Posterior vena cava (tissue), 2 donors: ENCODE data around the gene SDHA. TPM values are rescaled to one million over a fixed set of nuclear protein-coding genes. Genes with fewer than 3 reads are reported as not detected.
"Not testable (repeated sequence)": the region's sequence is repeated elsewhere in the genome, so short reads cannot be mapped to it uniquely, and the experiment has no call there.

Experiments
- DNase-seq: peaks from one replicate; pipeline ENCODE4 v3.0.0-alpha.2; 2020; ENCODE audit warnings: low spot score
- intact Hi-C, 2 donors: fragments of 100-400 bp; cut with DNase I; formaldehyde crosslinking; loops; one replicate each; pipeline versions ENCODE4 v1.14.1 to v1.14.2; 2022 to 2023
- total RNA-seq, 2 donors: library from RNA; stranded (reverse); fragmentation: NEBNext Ultra II Directional; extraction: Animal tissue kit (Norgen Biotek cat#: 25700); gene quantifications; one replicate each; pipeline ENCODE4 v1.2.1, GENCODE V29; 2021
- donor health status: DM: yes; HTN: yes; CAD: no.
- donor health status: DM: yes; HTN: yes; CAD: no.

Gene SDHA
- total RNA-seq, 2 donors from 2014 or later = 75.2 to 80.7 TPM

DNA sequence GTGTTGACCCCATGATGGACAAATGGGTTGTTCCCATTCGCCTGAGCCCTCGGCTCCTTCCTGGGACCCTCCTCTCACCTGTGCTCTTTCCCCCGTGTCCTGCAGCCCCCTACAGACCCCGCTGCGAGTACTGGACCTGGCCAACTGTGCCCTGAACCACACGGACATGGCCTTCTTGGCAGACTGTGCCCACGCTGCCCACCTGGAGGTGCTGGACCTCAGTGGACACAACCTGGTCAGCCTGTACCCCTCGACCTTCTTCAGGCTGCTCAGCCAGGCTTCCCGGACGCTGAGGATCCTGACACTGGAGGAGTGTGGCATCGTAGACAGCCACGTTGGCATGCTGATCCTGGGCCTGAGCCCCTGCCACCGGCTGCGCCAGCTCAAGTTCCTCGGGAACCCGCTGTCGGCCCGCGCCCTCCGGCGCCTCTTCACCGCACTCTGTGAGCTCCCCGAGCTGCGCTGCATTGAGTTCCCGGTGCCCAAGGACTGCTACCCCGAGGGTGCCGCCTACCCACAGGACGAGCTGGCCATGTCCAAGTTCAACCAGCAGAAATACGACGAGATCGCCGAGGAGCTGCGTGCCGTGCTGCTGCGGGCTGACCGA, 23.4 kb upstream of the SDHA start:
- intact Hi-C loops = loop anchor here in 1 of 2 donors (5.0 kb wide), 1 partner anchor 798 kb away; no protein-coding TSS in a partner anchor
- peak; percentile 73 for DNase-seq

DNA sequence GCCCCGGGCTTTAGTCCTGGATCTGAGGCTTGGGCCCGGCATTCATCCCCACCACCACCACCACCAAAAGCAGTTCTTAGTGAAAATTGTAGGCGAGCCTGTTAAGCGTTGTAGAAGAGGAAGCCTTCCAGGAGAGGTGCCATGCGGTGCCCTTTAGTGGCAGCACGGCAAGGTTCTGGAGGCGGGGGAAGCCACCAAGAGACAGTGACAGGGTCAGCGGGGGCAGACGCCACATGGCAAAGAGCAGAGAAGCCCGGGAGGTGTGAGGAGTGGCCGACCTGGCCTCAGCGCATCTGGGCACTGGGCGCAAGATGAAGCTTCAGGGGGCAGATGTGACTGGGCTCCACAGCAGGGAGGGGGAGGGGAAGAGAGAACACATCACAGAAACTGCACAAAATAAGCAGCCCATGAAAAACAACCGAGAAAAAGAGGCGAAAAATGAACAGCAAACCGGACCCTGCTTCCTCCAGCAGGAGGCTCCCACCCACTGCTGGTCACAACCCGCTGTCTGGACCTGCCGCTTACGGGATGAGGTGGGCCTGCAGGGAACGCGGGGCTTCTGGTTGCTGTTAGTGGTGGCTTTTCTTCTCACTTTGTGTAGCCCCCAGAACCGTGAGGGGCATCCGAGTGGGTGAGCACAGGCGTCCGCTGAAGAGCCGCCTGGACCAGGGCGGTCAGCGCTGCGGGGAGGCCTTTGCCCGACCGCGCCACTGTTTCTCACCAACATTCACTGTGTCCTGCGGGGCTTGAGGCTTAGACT, 22.5 kb upstream of the SDHA start:
- peak; percentile 65 for DNase-seq
- intact Hi-C loops = no loop called here

DNA sequence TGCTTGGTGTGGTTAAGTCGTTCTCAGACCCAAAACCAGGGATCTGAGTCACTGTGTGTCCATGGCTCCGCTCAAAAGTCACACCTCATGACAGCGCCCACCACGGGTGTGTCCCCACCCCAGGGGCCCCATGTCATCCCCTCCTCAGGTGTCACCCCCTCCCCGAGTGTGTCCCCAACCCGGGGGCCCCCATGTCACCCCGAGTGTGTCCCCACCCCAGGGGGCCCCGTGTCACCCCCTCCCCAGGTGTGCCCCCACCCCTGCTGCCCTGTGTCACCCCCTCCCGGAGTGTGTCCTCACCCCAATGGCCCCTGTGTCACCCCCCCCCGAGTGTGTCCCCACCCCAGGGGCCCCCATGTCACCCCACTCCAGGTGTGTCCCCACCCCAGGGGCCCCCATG, 21.8 kb upstream of the SDHA start:
- intact Hi-C loops = no loop called here
- no peak for DNase-seq

DNA sequence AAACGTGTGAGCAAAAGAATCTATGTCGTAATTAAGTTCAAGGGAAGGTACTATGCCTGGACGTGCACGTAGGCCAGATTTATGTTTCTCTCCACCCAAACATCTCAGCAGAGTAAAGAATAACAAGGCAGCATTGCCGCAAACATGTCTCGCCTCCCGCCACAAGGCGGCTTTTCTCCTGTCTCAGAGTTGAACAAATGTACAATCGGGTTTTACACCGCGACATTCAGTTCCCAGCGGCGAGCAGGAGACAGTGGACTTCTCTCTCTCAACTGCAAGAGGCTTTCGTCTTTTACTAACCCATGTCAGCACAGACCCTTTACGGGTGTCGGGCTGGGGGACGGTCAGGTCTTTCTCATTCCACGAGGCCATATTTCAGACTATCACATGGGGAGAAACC, 21.1 kb upstream of the SDHA start:
- intact Hi-C loops, DNase-seq: not testable (repeated sequence)

DNA sequence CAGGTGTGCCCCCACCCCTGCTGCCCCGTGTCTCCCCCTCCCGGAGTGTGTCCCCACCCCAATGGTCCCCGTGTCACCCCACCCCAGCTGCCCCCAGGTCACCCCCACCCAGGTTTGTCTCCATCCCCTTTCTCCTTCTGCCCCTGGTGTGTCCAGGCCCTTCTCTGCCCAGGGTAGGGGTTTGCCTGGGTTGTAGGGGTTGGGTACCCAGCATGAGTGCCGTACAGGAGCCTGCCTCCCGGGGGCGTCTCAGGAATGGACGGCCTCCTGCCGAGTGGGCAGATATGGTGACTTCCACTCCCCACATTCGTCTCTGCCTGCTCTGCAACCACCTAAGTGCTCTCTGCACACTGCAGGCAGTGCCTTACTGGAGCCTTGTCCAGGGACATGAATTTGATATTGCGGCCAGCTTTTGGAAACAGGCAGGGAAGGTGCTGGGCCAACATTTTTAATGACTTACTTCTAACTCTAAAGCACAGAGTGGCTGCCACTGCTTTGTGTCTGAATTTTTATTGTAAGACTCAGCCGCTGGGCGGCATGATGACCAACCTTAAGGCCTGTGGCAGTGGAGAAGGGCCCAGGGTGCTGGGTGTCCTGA, 20.1 kb upstream of the SDHA start:
- no peak for DNase-seq
- intact Hi-C loops = no loop called here

DNA sequence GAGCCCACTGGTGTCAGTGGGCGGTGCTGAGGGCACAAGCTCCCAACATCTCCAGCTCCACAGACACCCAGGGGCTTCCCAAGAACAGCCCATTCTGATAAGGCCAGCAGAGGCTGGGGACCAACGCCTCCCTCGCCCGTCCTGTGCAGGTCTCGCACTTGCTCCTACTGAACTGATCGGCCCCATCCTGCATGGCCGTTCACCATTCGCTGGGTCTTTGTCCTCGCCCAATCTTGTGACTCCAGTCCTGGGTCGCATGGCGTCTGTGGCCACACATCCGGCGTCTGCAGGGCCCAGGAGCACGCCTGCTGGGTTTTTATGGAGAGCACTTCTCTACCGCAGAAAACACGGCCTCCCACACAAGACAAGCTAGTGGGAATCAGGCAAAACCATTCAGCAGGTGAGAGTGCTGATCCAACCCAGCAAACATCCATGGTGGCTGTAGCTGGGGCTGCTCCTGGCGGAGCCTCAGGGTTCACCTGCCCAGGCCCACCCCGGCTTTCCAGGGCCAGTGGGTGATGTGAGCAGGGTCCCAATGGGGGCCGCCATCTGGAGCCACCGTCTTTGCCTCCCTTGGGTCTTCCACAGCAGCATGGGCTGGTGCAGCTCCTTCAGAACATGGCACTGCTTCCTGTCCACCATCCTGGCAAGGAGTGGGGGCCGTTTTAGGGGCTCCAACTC, 19.5 kb upstream of the SDHA start:
- intact Hi-C loops = no loop called here
- no peak for DNase-seq

DNA sequence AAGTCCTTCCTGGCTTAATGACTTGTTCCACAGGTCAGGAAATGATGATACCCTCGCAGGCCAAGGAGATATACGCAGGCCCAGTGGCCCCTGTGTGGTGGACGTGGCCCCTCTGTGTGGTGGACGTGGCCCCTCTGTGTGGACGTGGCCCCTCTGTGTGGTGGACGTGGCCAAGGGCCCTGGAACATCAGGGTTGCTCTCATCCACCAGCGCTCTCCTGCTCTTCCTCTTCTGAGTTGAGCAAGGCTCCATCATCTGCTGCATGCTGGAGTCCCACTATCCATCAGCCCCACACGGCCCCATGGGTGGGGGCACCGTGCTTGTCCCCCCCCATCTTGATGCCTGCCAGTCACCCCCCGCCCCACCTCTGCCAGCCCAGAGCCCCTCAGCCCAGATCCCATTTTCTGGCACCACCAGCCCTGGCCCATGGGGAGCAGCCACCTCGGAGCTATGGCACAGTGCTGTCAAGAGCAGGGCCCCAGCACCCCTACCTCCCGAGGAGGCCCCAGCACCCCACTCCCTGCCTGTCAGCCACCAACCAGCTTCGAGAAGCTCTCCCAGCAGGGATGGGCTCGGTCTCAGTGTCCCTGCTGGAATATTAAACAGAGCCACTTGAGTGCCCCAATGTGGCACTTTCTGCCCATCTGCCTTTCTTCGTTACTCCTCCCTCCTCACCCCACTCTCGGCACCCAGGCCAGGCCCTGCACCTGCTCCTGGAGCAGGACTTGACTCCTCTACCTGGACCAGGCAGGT, 18.7 kb upstream of the SDHA start:
- no peak for DNase-seq
- intact Hi-C loops = no loop called here

DNA sequence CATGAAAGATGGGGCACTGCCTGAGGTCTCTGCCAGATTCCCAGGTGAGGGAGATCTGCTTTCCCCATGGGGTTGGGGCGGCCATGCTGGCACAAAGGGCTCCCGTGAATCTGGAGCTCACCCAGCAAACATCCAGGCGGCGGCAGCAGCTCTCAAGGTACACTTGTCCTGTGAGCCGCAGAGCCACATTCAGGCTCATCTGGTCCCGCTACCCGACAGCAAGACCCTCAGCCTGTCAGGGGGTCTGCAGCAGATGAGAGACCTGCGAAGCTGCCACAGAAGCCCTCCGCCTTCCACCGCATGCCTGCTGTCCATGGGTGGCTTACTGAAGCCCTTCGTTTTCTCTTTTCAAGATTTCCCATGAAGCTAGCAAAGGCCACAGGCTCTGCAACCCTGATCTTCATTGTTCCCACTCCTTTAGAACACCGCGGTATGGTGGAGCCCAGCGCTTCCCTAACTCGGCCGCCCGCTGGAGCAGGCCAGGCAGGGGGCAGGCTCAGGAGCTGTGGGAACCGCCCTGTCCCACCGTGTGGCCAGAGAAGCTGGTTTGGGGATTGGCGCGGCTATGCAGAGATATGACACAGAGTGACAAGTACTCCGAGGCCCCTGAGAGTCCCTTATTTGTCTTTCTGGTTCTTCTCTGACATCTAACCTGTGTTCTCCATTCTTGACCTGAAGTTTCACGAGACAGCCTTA, 18.0 kb upstream of the SDHA start:
- DNase-seq = no peak
- intact Hi-C loops = loop anchor here in 1 of 2 donors (2.0 kb wide), 1 partner anchor 35 kb away; no protein-coding TSS in a partner anchor

DNA sequence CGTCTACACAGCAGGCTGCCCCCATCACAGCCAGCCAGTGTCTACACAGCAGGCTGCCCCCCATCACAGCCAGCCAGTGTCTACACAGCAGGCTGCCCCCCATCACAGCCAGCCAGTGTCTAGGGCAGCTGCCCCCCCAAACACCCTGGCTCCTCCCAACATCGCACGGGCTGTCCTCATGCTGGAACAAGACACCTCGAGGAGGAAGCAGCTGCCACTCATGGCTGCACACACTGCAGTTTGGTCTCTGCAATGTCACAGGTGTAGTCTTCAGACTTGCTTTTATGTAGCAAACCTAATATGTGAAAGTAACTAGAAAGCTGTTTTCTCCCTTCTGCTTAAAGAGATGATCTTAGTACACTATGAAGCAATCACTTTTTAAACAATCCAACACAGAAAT, 17.1 kb upstream of the SDHA start:
- intact Hi-C loops = loop anchor here in 1 of 2 donors (2.0 kb wide), 1 partner anchor 36 kb away; no protein-coding TSS in a partner anchor
- DNase-seq = no peak

DNA sequence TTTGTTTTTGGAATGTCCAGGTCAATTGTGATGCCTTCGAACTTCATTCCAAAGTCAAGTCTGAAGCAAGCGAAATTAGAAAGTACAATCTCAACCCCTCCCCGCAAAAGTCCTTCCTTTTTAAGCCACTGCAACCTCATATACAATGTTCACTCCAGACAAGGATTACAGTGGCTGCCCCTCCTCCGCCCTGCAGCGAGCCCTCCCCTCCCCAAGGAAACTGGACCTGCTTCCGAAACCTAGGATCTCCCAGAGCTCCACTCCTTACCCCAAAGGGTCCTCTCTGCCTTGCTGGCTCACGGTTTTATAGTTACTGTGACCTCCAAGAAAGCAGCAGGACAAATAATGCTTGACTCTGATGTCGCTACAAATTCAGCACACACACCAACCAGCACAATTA, 16.4 kb upstream of the SDHA start:
- DNase-seq = no peak
- intact Hi-C loops = loop anchor here in 1 of 2 donors (2.0 kb wide), 1 partner anchor 37 kb away; no protein-coding TSS in a partner anchor

DNA sequence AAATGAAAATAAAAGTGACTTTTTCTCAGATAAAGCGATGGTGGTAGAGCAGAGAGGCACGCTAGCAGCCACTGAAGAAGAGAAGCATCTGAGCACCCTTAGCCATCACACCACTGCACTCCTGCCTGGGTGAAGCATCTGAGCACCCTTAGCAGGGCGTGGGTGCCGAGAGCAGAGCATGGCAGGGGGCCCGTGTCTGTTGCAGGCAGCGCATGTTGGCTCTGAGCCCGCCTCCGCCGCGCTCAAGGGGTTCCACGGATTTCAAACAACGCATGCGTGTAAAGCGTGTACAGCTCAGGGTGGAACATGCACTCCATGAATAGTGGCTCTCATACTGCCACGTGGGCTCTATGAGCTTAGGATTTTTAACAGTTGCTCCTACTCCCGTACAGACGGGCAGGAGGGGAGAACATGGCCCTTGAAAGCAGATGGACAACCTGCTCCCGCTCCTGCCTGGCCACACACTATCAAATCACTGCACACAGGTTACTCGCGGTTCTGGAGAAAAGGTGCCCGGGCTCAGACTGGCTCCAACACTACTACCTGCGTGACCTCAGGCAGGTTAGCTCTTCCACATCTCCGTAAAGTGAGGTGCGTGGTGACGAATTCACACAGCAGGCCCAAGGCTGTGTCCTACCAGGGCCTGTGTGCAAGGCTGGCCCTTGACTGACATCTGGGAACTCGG, 14.7 kb upstream of the SDHA start:
- intact Hi-C loops = no loop called here
- DNase-seq = no peak

DNA sequence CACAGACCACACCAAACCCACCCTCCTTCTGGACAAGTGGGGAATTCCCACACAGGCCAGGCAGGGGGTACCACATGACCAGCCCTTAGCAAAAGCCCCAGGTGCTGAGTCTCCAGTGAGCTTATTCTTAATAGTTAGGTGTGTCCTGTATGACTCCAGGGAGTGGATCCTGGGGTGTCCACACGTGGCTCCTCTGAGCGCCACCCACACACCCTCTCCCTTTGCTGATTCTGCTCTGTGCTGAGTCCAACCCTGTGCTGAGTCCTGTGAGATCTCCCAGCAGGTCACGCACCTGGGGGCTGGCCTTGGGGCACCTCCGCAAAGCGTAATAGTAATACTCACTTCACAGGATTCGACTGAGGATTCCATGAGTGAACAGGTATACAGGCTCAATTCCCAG, 14.1 kb upstream of the SDHA start:
- intact Hi-C loops = no loop called here
- no peak for DNase-seq

DNA sequence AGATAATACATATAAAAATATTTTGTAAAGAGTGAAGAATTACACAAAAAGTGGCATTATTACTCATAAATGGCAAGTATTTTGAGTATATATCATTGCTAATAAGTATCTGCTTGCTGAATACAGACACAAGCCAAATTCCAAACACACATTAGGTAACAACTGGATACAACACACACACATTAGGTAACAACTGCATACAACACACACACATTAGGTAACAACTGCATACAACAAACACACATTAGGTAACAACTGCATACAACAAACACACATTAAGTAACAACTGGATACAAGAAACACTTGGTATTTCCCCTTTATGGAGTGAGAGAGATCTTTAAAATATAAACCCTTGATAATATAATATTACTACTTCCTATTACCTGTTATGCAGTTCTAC, 13.7 kb upstream of the SDHA start:
- no peak for DNase-seq
- intact Hi-C loops = no loop called here

DNA sequence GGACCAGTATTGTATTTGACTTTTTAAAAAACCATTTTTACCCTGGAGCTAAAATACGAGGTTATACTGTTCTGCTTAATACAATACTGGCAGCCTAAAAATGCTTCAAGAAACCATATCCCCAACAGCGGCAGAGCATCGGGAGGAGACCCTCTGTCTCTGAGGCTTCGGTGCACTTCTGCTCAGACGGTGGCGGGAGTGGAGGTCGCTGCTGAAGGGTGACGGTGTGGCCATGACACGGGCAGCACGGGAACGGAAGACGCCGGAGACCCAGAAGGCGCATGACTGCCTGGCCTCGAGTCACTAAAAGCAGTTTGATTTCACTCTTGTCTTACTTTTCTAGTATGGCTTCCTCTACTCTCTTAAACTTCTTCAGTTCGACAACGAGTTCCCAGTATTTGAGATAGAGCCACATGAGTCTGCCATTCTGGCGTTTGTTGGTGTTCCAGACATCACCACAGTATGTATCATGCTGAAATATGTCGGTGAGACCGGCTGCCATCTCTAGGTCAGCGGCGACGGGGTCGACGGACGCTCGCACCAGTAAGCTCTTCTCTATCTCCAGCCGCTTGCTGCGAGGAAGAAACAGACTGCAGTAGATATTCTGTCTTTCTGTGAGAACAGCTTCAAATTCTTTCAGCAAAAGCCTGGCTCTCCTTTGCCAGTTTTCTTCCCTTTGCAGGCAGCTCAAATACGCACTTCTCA, 13.0 kb upstream of the SDHA start:
- intact Hi-C loops = no loop called here
- DNase-seq = no peak

DNA sequence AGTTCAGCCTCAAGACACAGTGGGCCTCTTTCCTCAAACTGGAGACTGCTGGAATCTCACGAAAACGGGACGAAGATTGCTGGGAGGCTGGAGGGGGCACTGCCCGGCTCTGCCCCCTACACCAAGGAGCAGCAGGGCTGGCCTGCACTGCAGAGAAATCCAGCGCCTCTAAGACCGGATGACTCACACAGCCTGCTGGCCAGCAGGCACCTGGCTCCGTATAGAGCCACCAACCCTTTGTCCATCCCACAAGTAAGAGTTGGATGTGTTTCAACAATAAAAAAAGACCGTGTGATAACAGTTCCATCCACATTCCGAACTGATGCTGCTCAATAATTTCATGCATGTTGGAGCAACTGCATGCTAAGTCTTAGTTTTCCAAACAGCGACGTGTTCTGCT, 11.7 kb upstream of the SDHA start:
- no peak for DNase-seq
- intact Hi-C loops = no loop called here

DNA sequence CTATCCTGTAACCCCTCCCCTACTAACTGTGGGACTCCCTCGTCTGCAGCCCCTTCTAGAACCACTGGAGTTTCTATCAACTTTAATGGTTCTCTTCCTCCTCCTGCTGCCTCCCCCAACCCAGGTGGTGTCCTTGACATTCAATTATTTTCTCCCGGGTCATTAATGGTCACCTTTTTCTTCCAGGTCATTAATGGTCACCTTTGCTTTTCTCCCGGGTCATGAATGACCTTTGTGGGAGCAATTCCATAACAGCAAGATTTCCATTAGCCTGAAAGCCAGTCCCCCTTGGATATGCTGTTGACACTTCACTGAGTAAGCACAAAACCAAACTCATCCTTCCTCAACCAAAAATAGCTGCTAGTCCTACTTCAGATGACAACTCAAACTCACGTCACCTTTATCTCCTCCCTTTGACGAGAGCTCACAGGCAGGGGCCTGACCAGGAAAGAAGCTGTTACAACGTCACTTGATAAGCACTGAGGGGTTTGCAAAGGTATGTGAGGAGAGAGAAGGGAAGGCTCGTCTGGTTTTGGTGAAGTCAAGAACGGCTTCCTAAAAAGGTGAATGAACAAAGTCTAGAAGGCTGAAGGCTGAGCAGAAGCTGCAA, 11.1 kb upstream of the SDHA start:
- intact Hi-C loops = no loop called here
- no peak for DNase-seq

DNA sequence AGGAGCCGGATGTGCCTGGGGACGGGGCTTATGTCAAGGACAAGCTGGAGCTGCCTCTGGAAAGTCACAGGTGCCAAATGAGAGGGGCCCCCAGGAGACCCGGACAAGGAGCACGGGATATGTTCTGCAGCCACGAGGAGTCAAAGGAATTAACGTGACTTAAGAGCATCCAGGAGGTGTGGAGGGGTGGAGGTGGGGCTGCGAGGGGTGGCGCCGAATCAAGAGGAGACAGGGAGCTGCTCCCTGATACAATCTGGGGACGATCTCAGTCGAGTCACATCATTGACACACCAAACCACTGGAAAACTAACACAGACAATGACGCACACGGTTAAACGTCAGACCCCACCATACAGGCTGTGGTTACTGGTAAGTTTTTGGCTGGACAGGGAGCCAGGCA, 10.5 kb upstream of the SDHA start:
- intact Hi-C loops = no loop called here

More for the DNA sequence above, 10.5 kb upstream of the SDHA start:
- DNase-seq = no peak
